H1 (cell line): ENCODE results near the gene CCT4. TPM values are rescaled to one million over a fixed set of nuclear protein-coding genes. Genes with fewer than 3 reads are reported as not detected.

Experiments
- CTCF ChIA-PET: fragments of 300-600 bp; sonication (Branson Sonifier 250); formaldehyde crosslinking; loops from one replicate; lab custom pipeline; 2021; ENCODE audit not compliant: partially characterized antibody; lab: Charles Lee
- POLR2A ChIA-PET: fragments of 300-600 bp; sonication (Branson Sonifier 250); formaldehyde crosslinking; loops from one replicate; lab custom pipeline; 2021; ENCODE audit warnings: inconsistent platforms; ENCODE audit not compliant: partially characterized antibody; lab: Charles Lee
- DNase-seq, 2 experiments: peaks; one replicate each; pipeline versions ENCODE4 v3.0.0 to v3.0.0-alpha.2; 2010 to 2022; ENCODE audit warnings: low spot score in 2 of 2, low read depth in 1 of 2, mixed read lengths in 1 of 2
- FAIRE-seq: peaks from 2 replicates; lab custom pipeline; 2011; peaks lifted over from hg19 to GRCh38; lab: Jason Lieb, UNC
- H2AFZ ChIP-seq: 2 replicates; pipeline ENCODE4 v1.8.1; 2012; ENCODE audit warnings: low read length, inconsistent platforms
- H2AK5ac ChIP-seq: 2 replicates; pipeline ENCODE4 v1.6.1; 2013; ENCODE audit warnings: low read depth, low read length
- H2BK120ac ChIP-seq: replicated peaks from 2 replicates; pipeline ENCODE3; 2013; ENCODE audit warnings: low read depth, low read length, inconsistent platforms
- H2BK12ac ChIP-seq: 2 replicates; pipeline ENCODE4 v1.6.1; 2013; ENCODE audit warnings: low read depth, low read length
- H2BK15ac ChIP-seq: 2 replicates; pipeline ENCODE4 v1.6.1; 2013; ENCODE audit warnings: low read length
- H2BK20ac ChIP-seq: 2 replicates; pipeline ENCODE4 v1.6.1; 2013; ENCODE audit warnings: low read length
- H2BK5ac ChIP-seq: 2 replicates; pipeline ENCODE4 v1.6.1; 2013; ENCODE audit warnings: low read depth, low read length
- H3K14ac ChIP-seq: 2 replicates; pipeline ENCODE4 v1.6.1; 2013; ENCODE audit warnings: inconsistent platforms; ENCODE audit not compliant: insufficient read length
- H3K18ac ChIP-seq: 2 replicates; pipeline ENCODE4 v1.6.1; 2013; ENCODE audit warnings: low read length; ENCODE audit errors: extremely low read depth
- H3K23ac ChIP-seq: 2 replicates; pipeline ENCODE4 v1.6.1; 2013; ENCODE audit warnings: inconsistent platforms; ENCODE audit not compliant: insufficient read length
- H3K23me2 ChIP-seq: 2 replicates; pipeline ENCODE4 v1.6.1; 2013; ENCODE audit warnings: low read depth, low read length
- H3K27ac ChIP-seq: 2 replicates; pipeline ENCODE4 v1.6.1; 2011; ENCODE audit warnings: low read depth, low read length, inconsistent platforms
- H3K27me3 ChIP-seq, 4 experiments: replicated peaks in 1 of 4; 1 replicate in 1 of 4; 2 replicates in 3 of 4; pipeline versions ENCODE4 v1.6.1 to v1.8.1; 2011 to 2013; ENCODE audit warnings: low read length in 3 of 4, mild to moderate bottlenecking in 3 of 4, inconsistent platforms in 2 of 4, mixed read lengths in 2 of 4, moderate library complexity in 1 of 4; ENCODE audit not compliant: control insufficient read depth in 3 of 4, insufficient read depth in 3 of 4; ENCODE audit errors: extremely low read depth in 1 of 4
- H3K36me3 ChIP-seq, 4 experiments: 2 replicates each; pipeline versions ENCODE4 v1.6.1 to v1.8.1; 2011 to 2013; ENCODE audit warnings: mild to moderate bottlenecking in 4 of 4, low read length in 3 of 4, moderate library complexity in 2 of 4, control low read depth in 1 of 4, inconsistent platforms in 1 of 4; ENCODE audit not compliant: insufficient read depth in 4 of 4, control insufficient read depth in 2 of 4
- H3K4ac ChIP-seq: replicated peaks from 2 replicates; pipeline ENCODE3; 2013; ENCODE audit warnings: low read length, low read depth, mixed read lengths, inconsistent platforms; ENCODE audit not compliant: insufficient read length
- H3K4me1 ChIP-seq, 4 experiments: replicated peaks in 1 of 4; 1 replicate in 1 of 4; 2 replicates in 3 of 4; pipeline versions ENCODE4 v1.6.1 to v1.8.1; 2011 to 2013; ENCODE audit warnings: low read length in 3 of 4, inconsistent platforms in 2 of 4, mixed read lengths in 1 of 4; ENCODE audit not compliant: insufficient read depth in 4 of 4, control insufficient read depth in 3 of 4
- H3K4me2 ChIP-seq, 2 experiments: 2 replicates each; pipeline versions ENCODE4 v1.6.1 to v1.8.1; 2011 to 2013; ENCODE audit warnings: low read depth in 2 of 2, low read length in 2 of 2, control low read depth in 1 of 2, inconsistent platforms in 1 of 2, mild to moderate bottlenecking in 1 of 2; ENCODE audit not compliant: insufficient read depth in 1 of 2
- H3K4me3 ChIP-seq, 4 experiments: fragments of 200-600, 300-600 bp in 1 of 4; sonication (generic), shearing (Covaris generic), sonication (Bioruptor Twin) in 1 of 4; 2 replicates each; pipeline versions ENCODE4 v1.5.1 to v1.8.1; 2011 to 2016; ENCODE audit warnings: low read length in 4 of 4, low read depth in 3 of 4, control low read depth in 2 of 4, inconsistent platforms in 2 of 4, mild to moderate bottlenecking in 2 of 4, mixed read lengths in 1 of 4, moderate library complexity in 1 of 4; ENCODE audit not compliant: insufficient read depth in 2 of 4; ENCODE audit errors: extremely low read depth in 1 of 4
- H3K56ac ChIP-seq: replicated peaks from 2 replicates; pipeline ENCODE3; 2013; ENCODE audit warnings: low read depth, mild to moderate bottlenecking, mixed read lengths, low read length, inconsistent platforms; ENCODE audit not compliant: insufficient read length
- H3K79me1 ChIP-seq: 2 replicates; pipeline ENCODE4 v1.6.1; 2013; ENCODE audit warnings: low read depth, low read length, control low read depth
- H3K79me2 ChIP-seq, 2 experiments: 2 replicates each; pipeline versions ENCODE4 v1.6.1 to v1.8.1; 2012 to 2013; ENCODE audit warnings: low read length in 2 of 2, mild to moderate bottlenecking in 2 of 2, inconsistent platforms in 1 of 2; ENCODE audit not compliant: insufficient read depth in 2 of 2, control insufficient read depth in 1 of 2
- H3K9ac ChIP-seq, 4 experiments: replicated peaks in 1 of 4; 1 replicate in 1 of 4; 2 replicates in 3 of 4; pipeline versions ENCODE4 v1.6.1 to v1.8.1; 2011 to 2013; ENCODE audit warnings: low read depth in 3 of 4, low read length in 3 of 4, control low read depth in 2 of 4, mild to moderate bottlenecking in 2 of 4, moderate library complexity in 2 of 4, inconsistent platforms in 1 of 4; ENCODE audit errors: extremely low read depth in 1 of 4
- H3K9me3 ChIP-seq, 2 experiments: 2 replicates each; pipeline versions ENCODE4 v1.6.1 to v1.8.1; 2012 to 2013; ENCODE audit warnings: mild to moderate bottlenecking in 2 of 2, moderate library complexity in 2 of 2, control low read depth in 1 of 2, inconsistent platforms in 1 of 2, low read depth in 1 of 2, low read length in 1 of 2, mixed read lengths in 1 of 2; ENCODE audit not compliant: insufficient read depth in 2 of 2
- H4K20me1 ChIP-seq, 2 experiments: replicated peaks in 1 of 2; 2 replicates each; pipeline versions ENCODE3 to v1.8.1; 2011 to 2013; ENCODE audit warnings: inconsistent platforms in 2 of 2, low read length in 2 of 2, mild to moderate bottlenecking in 1 of 2; ENCODE audit not compliant: insufficient read depth in 2 of 2, control insufficient read depth in 1 of 2
- H4K5ac ChIP-seq: 2 replicates; pipeline ENCODE4 v1.6.1; 2013; ENCODE audit warnings: low read length, low read depth, mixed read lengths, inconsistent platforms; ENCODE audit not compliant: insufficient read length
- H4K8ac ChIP-seq: 2 replicates; pipeline ENCODE4 v1.8.0; 2013; ENCODE audit warnings: mild to moderate bottlenecking, moderate library complexity, low read length, inconsistent platforms; ENCODE audit not compliant: insufficient read depth; ENCODE audit errors: extremely low read depth
- H4K91ac ChIP-seq: replicated peaks from 2 replicates; pipeline ENCODE3; 2013; ENCODE audit warnings: low read length, mixed read lengths, inconsistent platforms; ENCODE audit not compliant: insufficient read length
- BACH1 ChIP-seq: IDR thresholded peaks from 2 replicates; pipeline ENCODE4 v1.6.1; 2012; ENCODE audit warnings: low read length, improper control_type of control experiment
- KDM4A ChIP-seq: IDR thresholded peaks from one replicate; pipeline ENCODE4 v1.7.1; 2012; ENCODE audit warnings: low read depth, mild to moderate bottlenecking, moderate library complexity, low read length, inconsistent platforms; ENCODE audit not compliant: severe bottlenecking
- MAX ChIP-seq: IDR thresholded peaks from 2 replicates; pipeline ENCODE4 v1.6.1; 2012; ENCODE audit warnings: inconsistent platforms
- PHF8 ChIP-seq: fragments of 200-600 bp; sonication (generic); conservative IDR thresholded peaks from 2 replicates; pipeline ENCODE4 v1.7.1; 2012; ENCODE audit warnings: low read depth, mild to moderate bottlenecking, inconsistent platforms, low read length, moderate library complexity
- RBBP5 ChIP-seq: IDR thresholded peaks from 2 replicates; pipeline ENCODE4 v1.7.1; 2012; ENCODE audit warnings: low read depth, mild to moderate bottlenecking, inconsistent platforms, low read length, moderate library complexity, borderline replicate concordance
- RFX5 ChIP-seq: IDR thresholded peaks from 2 replicates; pipeline ENCODE4 v1.6.1; 2011; ENCODE audit warnings: low read depth, low read length, improper control_type of control experiment, borderline replicate concordance
- SAP30 ChIP-seq: fragments of 300-600 bp; sonication (generic); IDR thresholded peaks from 2 replicates; pipeline ENCODE4 v1.7.1; 2012; ENCODE audit warnings: low read length, moderate library complexity, mild to moderate bottlenecking, inconsistent platforms; ENCODE audit not compliant: insufficient read depth, insufficient replicate concordance
- TAF7 ChIP-seq: optimal IDR thresholded peaks from 2 replicates; pipeline ENCODE3; 2011; ENCODE audit warnings: low read depth, mild to moderate bottlenecking, inconsistent platforms, low read length, moderate library complexity, borderline replicate concordance
- WGBS, 2 experiments: shearing (Covaris generic) in 1 of 2; methylation state at CpG; one replicate each; pipeline versions ENCODE4 v1.1.6 to v1.1.7; 2013 to 2015; ENCODE audit warnings: low lambda C conversion rate in 2 of 2, mixed read lengths in 2 of 2, inconsistent platforms in 1 of 2, low coverage in 1 of 2, missing lambda C conversion rate in 1 of 2; ENCODE audit not compliant: insufficient replicate concordance in 2 of 2, insufficient coverage in 1 of 2, insufficient read length in 1 of 2; ENCODE audit errors: extremely low coverage in 1 of 2, missing lambda C conversion rate in 1 of 2; 5-methylcytosine and 5-hydroxymethylcytosine counted together
- polyA plus RNA-seq, 7 experiments: library from polyadenylated mRNA; depleted of rRNA in 3 of 7; stranded (reverse) in 5 of 7; unstranded in 2 of 7; fragments of >200 nt in 5 of 7; fragments of 200-250 nt in 2 of 7; gene quantifications; 1 replicate in 5 of 7; 2 replicates in 1 of 7; 4 replicates in 1 of 7; pipeline versions ENCODE4 v1.2.1 to v1.2.3, GENCODE V29; 2011 to 2013; ENCODE audit warnings: missing spikeins in 2 of 7, mixed read lengths in 2 of 7
- total RNA-seq: library from RNA; stranded (reverse); fragmentation: NEBNext Ultra II Directional; extraction: Animal tissue kit (Norgen Biotek cat#: 25700); gene quantifications from 2 replicates; pipeline ENCODE4 v1.2.1, GENCODE V29; 2021
- TF ChIP-seq, protein P1 (sequence below): IDR thresholded peaks from 2 replicates; pipeline ENCODE4 v1.6.1; 2011; ENCODE audit warnings: low read length, improper control_type of control experiment

Gene CCT4
- total and polyA plus RNA-seq, 2 of the 8 experiments (the other 6 are each of a cell fraction or from before 2014, with no cell fraction given): 129 to 359 TPM

GRCh38 chr2:61853847-61854563 is 34.5 kb downstream of the CCT4 start, which contains the start of gene FAM161A:
Gene FAM161A (minus strand): TSS chr2:61854060. CDS start chr2:61854041, 19 bp downstream.
- Histone ChIP-seq H2AFZ (peak within 1 kb of the TSS; percentile 93), H3K23ac (no peak within 1 kb of the TSS), H3K79me1 (no peaks in the 10 kb centered on the region), H3K4me1 (peaks cover 0 to 3% (median 1%) of the 10 kb centered on the region in 4 experiments; a peak in 2 of 7 replicates), H3K79me2 (no peaks in the 10 kb centered on the region), H2BK20ac (0 out of 2 replicates have a peak within 1 kb of the TSS, but pooled peaks have one; percentile 25), H3K27me3 (no peaks in the 10 kb centered on the region), H2BK120ac (peak within 1 kb of the TSS; percentile 44), H2BK15ac (peak within 1 kb of the TSS; percentile 95; the same call in 1 of the 2 replicates), H4K8ac (peak within 1 kb of the TSS; percentile 88), H3K56ac (peak within 1 kb of the TSS; percentile 89), H3K18ac (peak within 1 kb of the TSS; percentile 97), H3K14ac (no peak within 1 kb of the TSS), H3K27ac (peak within 1 kb of the TSS; percentile 78; the same call in 1 of the 2 replicates), H3K4ac (peak within 1 kb of the TSS; percentile 88), H3K36me3 (no peaks in the 10 kb centered on the region), H4K5ac (peak within 1 kb of the TSS; percentile 95), H2AK5ac (no peak within 1 kb of the TSS), H2BK5ac (peak within 1 kb of the TSS; percentile 96), H3K23me2 (peaks cover 16% of the 10 kb centered on the region), H3K4me2 (peak within 1 kb of the TSS; percentile 95 to 97), H3K9ac (peak within 1 kb of the TSS; percentile 49 to 86 (median 74)), H2BK12ac (peak within 1 kb of the TSS; percentile 71; the same call in 1 of the 2 replicates), H3K4me3 (peak within 1 kb of the TSS; percentile 55 to 92 (median 90)), H3K9me3 (no peaks in the 10 kb centered on the region), H4K20me1 (no peaks in the 10 kb centered on the region), H4K91ac (peak within 1 kb of the TSS; percentile 83)
- POLR2A ChIA-PET: interaction anchor here (0.5 to 3.5 kb wide), 6 partner anchors 9 to 467 kb away, joined by 3 to 14 read pairs (median 3); no protein-coding TSS in a partner anchor
- CTCF ChIA-PET: interaction anchor here (0.5 to 1.2 kb wide), 4 partner anchors 10 to 45 kb away, joined by 3 to 4 read pairs (median 3); no protein-coding TSS in a partner anchor
- FAIRE-seq (no peak), DNase-seq (peak; percentile 49 to 95)
- WGBS, 2 experiments: 1% methylated on average over 49 of the region's 50 CpGs; no CpG with 5 or more reads in 1 of the 2 experiments
- TF ChIP-seq KDM4A (peak; percentile 91), RBBP5 (peak; percentile 61; the same call in 1 of the 2 replicates), SAP30 (peak; percentile 100), RFX5 (no peak), BACH1 (no peak), TAF7 (peak; percentile 63), PHF8 (peak; percentile 74), MAX (peak; percentile 18; the same call in 1 of the 2 replicates)
- TF ChIP-seq, protein P1, sequence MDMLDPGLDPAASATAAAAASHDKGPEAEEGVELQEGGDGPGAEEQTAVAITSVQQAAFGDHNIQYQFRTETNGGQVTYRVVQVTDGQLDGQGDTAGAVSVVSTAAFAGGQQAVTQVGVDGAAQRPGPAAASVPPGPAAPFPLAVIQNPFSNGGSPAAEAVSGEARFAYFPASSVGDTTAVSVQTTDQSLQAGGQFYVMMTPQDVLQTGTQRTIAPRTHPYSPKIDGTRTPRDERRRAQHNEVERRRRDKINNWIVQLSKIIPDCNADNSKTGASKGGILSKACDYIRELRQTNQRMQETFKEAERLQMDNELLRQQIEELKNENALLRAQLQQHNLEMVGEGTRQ: no peak
